SU-DHL-6 (cell line): ENCODE measurements around the gene SLC13A2.

Experiments
- CTCF ChIP-seq: fragments of 200-600 bp; sonication (generic); IDR thresholded peaks from one replicate; pipeline ENCODE4 v1.5.1; 2017; ENCODE audit warnings: antibody characterized with exemption, mild to moderate bottlenecking, low read length, moderate library complexity; ENCODE audit not compliant: insufficient read depth, poor library complexity, severe bottlenecking
- EZH2phosphoT487 ChIP-seq: fragments of 200-600 bp; sonication (generic), shearing (Covaris generic); conservative IDR thresholded peaks from 2 replicates; pipeline ENCODE4 v1.6.1; 2018; ENCODE audit warnings: mild to moderate bottlenecking, antibody characterized with exemption, low read length, moderate library complexity, mixed read lengths

DNA sequence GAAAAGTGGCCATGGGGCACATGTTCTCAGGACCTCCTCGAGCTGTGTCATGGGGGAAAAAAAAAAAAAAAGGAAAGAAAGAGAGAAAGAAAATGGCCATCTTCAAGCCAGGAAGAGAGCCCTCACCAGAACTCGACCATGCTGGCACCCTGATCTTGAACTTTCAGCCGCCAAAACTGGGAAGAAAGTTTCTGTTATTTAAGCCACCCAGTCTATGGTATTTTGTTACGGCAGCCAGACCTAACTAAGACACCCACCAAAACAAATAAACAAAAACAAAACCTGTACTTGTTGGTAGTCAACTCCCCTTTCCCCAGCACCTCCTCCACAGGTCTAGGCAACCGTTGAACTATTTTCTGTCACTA lies 26.1 kb upstream of the SLC13A2 start:
- TF ChIP-seq EZH2phosphoT487 (no peak), CTCF (no peak)
